GM18508 (cell line): ENCODE results near the gene GLIPR2.
A peak's percentile ranks its signal among the peaks of the same experiment; 100 is the strongest.

Experiments used
- ATAC-seq: cut with Tn5 transposase; IDR thresholded peaks from one replicate; pipeline ENCODE4 v1.9.1; 2021; ENCODE audit warnings: moderate number of reproducible peaks; ENCODE audit not compliant: insufficient read depth, unreplicated experiment

GLIPR2 gene

DNA sequence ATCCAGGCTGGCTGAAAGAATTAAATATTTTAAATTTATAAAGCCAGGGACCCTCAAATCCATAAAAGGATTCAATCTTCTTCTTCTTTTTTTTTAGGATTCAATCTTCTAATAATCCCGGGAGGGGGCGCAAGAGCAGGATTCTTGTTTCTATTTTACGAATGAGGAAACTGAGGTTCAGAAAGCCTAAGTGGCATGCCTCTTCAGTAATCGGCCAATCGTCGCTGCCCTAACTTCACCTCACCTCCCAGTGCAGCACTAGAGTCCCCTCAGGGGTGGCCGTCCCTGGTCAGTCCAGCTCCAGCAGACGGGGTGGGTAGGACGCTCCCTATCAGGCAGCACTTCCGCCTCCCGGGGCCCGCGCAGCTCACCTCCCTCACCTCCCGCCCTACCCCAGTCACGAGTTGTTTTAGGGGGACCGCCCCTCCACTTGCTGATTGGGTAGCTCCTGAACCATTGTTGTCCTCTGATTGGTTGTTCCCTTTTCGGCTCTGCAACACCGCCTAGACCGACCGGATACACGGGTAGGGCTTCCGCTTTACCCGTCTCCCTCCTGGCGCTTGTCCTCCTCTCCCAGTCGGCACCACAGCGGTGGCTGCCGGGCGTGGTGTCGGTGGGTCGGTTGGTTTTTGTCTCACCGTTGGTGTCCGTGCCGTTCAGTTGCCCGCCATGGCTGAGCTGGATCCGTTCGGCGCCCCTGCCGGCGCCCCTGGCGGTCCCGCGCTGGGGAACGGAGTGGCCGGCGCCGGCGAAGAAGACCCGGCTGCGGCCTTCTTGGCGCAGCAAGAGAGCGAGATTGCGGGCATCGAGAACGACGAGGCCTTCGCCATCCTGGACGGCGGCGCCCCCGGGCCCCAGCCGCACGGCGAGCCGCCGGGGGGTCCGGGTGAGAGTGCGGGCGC, 54.1 kb downstream of the GLIPR2 start, which contains the start of gene CLTA:
TSS of gene CLTA (plus strand) at position 534 of the 902 bp plus-strand sequence. CDS start at position 670, 136 bp downstream.
- peak; percentile 88 for ATAC-seq

DNA sequence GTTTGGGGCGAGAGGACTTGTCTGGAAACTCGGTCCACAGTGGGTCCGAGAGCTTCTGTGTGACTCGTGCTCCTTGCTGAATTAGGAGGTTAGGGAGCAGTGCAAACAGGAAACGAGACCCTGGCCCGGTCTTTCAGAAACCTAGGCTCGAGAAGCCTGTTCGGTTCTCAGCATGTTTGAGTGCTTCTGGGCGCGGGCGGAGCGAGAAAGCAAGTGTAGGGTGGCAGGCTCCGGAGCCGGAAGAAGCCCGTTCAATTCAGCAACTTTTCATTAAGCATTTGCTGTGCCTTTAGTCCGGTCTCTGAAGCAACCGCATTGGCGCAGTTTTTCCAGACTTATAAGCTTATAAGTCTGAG, 54.7 kb downstream of the GLIPR2 start:
- no peak for ATAC-seq

GRCh38 chr9:36191686-36192085, 55.2 kb downstream of the GLIPR2 start:
- ATAC-seq, result no peak

DNA sequence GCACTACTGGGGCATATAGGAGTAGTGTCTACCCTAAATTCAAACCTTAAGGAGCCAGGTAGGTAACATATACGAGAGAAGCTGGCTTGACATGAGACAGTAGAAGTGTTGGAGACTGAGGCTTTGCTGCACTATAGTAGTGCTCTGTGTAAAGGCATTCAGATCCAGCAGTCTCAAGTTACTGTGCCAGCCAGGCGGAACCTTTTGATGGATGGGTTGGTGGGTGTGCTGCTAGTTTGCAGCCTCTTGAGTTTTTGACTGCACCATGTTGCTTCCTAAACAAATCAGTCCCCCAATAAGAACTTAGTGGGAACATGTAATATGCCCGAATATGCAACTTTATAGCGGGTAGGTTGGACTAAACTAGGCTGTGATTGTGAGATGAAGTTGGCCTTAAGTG, 55.7 kb downstream of the GLIPR2 start:
- no peak for ATAC-seq

DNA sequence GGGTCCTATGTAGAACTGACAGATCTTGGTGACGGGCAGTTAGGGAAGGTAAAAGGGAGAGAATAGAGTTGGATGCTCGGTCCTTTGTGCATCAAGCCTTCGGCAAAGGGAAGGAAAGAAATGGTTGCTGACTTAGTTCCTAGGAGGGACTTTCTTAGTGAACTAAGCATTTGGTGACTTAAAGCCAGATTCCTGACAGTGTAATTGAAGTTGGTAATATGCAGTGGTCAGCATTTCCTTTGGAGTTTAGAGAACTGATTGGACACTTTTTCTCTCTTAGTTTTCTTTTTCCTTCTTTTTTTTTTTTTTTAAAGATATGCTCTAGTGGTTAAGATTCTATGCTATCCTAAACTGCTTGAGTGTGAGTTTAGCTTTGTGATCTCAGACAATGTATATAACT, 56.5 kb downstream of the GLIPR2 start:
- no peak for ATAC-seq

- no peak for ATAC-seq
These were observed 57.9 kb downstream of the GLIPR2 start for GRCh38 chr9:36194326-36195000.

DNA sequence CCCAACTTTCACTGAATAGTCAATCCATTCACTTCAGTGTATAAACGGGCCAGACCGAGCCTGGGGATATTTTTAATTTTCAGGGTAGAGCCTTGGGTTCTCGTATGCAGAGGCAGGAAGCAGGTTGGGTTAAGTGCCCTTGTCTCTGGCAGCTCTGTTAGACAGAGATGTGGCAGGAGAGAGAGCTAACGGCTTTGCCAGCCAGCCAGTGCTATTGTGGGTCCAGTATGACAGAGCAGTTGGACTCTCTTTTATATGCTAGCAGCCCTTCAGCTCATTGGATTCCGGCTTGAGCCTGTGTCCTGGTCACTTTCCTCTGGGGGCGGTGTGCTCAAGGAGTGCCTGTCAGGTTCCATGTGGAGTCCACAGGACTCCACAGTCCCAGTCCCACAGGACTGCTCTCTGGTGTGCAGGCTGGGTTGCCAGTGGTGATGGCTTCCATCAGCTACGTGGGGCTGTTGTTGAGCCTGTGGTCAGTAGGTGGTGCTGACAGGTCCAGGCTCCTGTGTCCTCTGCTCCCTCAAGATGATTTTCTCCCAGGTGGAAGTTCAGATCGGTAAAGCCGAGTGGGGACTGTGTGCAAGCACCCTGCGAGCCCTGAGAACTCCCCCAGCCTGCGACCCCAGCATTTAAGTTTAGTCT, 68.5 kb downstream of the GLIPR2 start:
- ATAC-seq, result no peak

- no peak for ATAC-seq
These were observed 70.5 kb downstream of the GLIPR2 start for GRCh38 chr9:36207016-36207415.

GRCh38 chr9:36207546-36208012, 71.0 kb downstream of the GLIPR2 start:
- ATAC-seq, result no peak

- no peak for ATAC-seq
These were observed 72.2 kb downstream of the GLIPR2 start for GRCh38 chr9:36208521-36209253.

DNA sequence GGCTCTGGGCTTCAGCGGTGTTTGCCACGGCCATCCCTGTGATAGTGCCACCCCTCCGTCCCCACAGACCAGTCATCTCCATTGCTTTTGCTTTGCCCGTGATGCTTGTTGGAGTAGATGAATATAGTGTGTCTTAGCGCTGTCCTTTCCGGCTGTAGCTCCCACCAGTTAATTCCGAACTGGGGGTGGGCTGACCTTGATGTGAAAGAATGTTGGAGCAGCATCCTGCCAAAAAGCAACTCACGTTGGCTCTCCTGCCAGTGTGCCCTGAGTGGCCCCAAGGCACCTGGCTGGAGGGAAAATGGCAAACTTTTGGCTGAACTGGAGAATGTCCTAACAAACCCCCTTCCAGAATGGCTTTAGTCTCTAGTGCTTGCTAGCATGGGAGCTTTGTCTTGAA, 74.2 kb downstream of the GLIPR2 start:
- ATAC-seq, result no peak

- ATAC-seq, result no peak
These were observed 75.0 kb downstream of the GLIPR2 start for GRCh38 chr9:36211510-36211909.

DNA sequence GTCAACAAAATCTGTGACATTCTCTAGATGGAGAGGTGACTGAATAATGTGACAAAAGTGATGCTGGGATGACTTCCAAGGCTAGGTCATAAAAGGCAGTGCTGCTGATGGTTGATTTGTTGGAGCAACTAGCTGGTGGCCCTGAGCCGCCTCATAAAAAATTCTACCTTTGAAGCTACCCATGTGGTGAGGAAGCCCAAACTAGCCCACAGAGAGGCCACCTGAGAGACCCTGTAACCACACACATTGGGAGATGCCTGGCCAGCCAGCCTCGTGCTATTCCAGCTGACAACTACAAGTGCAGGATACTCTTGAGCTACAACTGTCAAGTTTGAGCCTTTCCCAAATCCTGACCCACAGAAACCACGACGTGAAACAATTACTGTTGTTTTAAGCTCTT, 76.9 kb downstream of the GLIPR2 start:
- ATAC-seq, result no peak
